ENCODE measurements around the gene ZNF521. TPM values are rescaled to one million over a fixed set of nuclear protein-coding genes. Genes with fewer than 3 reads are reported as not detected.
"Not testable (repeated sequence)": the region's sequence is repeated elsewhere in the genome, so short reads cannot be mapped to it uniquely, and the experiment has no call there.

The ZNF521 gene
- polyA plus RNA-seq, 5 donors, result 32.9 to 56.8 (median 51.9) TPM

DNA sequence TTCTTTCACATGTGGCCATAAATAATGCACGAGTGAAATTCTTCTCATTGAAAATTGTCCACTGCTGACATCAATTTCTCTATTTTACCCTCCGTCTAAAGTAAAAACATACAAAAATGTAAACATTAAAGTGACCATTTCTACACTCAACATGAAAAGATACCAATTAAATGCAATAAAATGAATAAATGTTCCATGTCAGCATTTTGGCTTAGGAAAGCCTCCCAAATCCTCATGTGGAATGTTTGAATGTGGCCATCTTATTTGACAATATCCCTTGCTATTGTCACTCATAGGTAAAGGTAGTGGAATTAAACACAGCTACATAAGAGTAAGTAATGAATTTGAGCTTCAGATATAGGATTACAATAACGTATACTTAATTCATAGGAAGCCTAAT lies 60.8 kb downstream of the ZNF521 start:
- no peak for DNase-seq

DNA sequence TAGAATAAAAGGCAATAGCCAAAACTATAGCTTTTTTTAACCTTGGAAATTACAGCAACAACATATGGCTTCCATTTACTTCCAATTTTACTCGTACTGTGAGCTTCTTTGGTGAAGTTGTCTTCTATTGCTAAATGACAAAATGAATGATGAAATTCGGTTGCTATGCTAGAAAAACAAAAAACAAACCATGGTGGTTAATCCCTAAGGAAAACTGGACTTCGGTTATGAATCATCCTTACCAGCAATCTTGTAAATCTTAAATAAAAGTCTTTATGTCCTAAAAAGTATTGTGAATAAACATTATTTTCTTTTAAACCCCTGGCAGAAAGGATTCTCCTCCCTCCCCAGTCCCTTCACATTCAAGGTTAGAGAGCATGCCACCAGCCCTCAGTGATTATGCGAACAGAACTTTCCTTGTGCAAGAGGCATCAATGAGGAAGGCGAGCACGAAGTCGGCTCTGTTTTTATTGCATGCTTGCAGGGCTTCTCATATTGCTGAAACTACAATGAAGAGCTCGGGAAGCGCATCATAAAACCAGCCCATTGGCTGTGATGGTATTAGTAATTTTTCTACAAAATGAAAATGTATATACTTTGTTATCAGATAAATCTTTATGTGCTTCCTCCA lies 62.9 kb downstream of the ZNF521 start:
- DNase-seq, result peak in 1 of 2 donors; percentile 52

DNA sequence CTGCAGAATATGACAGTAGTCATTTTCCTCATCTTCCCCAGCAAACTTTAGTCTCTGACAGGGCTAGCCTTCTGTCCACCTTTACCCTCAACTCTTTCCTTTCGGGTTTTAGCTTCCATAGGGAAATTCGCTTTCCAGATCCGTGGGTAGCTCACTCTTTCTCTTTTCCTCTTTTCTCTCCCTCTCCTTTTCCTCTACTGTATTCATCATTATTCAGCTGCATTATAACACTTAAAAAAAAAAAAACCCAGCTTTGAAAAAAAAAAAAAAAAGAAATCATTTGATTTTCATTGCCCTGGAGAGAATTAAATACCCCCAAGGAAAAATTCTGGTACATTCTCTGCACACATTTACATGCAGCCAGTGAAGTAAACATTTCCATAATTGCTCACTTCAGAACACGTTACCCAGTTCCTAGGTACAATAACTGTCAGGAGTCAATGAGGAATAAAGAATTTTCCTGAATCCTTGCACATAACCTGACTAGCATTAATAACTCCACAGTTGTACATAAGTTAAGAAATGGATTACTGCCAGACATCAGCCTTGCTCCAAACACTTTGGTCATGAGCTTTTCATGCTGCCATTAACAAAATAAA lies 63.5 kb downstream of the ZNF521 start:
- no peak for DNase-seq

DNA sequence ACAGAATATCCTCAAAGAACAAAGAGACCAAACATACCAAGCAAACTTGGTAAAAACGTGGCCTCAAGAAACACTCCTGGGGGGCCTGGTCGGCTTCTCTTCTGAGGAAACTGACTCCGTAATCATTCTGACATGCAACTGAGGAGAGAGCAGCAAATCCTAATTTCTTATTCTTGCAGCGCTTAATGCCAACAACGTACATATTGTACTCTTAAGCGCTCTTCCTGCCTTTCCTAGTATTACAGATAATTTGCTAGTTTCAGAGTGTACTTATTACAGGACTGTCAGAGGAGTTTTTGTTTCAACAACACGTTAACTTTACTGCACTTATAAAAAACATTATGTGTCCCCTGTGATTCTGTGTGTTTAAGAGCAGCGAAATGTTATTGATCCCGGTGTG lies 64.9 kb downstream of the ZNF521 start:
- DNase-seq, result no peak

DNA sequence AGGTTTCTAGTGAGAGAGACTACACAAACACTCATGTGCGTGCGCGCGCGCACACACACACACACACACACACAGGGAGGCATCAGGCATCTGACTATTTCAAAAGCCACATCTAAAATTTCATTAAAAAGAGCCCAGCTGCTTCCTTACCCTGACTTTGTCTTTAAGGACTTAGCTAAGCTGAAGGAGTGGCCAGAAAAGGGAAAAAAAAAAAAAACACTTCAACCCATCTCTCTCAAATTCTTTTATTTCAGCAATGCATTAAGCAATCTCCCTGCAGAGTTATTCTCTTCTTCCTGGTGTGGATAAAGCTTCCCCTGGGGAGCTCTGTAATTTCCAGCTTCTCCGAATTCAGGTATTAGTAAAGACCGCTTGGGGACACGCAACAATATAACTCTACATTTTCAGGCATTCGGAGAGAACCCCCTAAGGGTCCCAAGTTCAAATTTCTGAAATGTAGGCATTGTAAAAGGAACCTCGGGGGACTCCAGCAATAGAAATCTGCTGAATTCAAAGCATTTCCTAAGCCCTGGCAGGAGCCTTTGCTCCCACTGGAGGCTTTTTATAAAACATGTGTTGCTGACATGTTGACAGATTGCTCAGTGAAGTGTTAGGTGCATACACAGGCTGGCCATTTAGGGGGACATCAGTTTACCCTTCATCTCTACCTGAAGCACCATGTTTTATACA lies 67.0 kb downstream of the ZNF521 start:
- DNase-seq, result peak in 1 of 2 donors; percentile 56

DNA sequence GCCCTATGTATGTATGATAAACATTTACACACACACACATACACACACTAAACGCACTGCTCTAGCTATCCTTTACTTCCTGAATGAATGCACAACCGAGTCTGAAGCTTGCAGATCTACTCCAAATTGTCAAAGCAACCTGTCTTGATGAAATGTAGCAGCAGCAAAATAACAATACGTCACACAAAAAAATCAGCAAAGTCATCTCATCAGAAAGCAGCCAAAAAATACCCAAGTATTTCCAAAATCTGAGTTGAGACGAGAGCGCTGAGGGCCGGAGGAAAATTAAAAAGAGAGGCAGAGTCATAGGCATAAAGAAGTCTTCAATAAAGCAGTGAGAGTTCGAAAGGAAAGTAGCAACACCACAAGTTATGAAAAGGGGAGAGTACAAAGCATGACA lies 67.7 kb downstream of the ZNF521 start:
- no peak for DNase-seq

DNA sequence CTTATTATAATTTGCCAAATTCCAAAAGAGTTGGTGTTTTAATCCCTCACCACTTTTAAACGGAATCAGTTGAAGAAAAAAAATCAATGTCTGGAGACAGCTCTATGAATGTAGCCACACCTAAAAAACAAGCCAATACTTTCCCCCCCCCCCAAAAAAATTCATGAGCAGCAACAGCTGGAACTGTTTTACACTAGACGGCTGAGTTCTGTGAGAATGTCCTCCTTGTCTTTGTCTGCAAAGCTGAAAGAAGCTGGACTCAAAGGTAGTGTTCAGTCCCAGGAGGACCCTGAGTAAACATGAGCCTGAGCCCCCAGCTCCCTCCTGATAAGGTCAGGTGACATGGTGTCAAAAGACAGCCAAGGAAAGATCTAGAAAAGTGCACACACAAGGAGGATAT lies 68.2 kb downstream of the ZNF521 start:
- no peak for DNase-seq

DNA sequence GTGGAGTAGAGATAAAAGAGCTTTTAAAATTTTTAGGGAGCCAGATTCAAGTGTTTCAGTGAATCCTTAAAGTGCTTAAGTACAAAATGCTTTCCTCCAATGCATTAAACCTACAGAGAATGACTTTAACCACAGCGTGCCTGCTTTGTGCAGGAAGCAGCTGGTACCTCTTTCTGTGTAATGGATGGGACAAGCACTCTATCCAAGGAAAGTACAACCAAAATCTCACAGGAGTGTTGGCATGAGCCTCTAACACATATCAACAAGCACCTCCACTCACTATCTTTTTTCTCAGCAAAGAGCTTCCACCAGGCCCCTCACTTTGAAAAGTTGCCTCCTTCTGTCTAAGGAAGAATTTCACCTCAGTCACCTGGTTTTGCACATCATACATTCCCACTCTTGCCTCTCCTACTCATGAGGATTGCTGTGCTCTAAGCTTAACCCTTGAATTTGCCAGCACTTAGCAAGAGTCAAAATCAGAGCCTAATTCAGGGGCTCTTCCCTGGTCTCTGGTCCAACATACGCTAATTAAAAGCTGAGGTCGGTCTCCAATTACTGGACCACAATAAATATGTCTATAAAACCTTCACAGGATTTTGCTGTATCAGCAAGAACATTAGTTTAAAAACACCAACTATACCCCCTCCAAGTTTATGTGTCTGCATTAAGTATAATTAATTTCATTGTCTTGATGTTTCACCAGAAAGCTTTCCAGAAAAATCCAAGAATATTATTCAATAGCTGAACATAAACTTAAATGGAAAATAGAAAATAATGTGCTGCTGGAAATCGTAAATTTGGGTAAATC lies 68.9 kb downstream of the ZNF521 start:
- no peak for DNase-seq

DNA sequence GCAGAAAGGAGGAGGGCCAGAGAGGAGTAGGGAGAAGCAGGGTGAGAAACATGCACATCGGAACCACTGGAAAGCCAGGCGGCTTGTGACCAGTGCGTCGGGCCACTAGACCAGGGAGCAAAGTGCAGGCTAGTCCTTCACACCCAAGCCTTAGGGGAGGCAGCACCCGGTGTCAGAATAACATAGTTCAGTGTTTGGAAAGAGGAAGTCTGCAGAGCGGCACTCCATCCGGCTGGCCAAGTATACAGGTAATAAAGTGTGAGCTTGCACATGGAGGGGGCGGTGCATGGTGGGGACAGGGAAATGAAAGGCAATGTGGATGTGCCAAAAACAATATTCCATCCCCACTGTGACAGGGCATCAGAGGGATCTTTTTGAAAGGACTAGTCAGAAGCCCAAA lies 69.7 kb downstream of the ZNF521 start:
- DNase-seq, result no peak

DNA sequence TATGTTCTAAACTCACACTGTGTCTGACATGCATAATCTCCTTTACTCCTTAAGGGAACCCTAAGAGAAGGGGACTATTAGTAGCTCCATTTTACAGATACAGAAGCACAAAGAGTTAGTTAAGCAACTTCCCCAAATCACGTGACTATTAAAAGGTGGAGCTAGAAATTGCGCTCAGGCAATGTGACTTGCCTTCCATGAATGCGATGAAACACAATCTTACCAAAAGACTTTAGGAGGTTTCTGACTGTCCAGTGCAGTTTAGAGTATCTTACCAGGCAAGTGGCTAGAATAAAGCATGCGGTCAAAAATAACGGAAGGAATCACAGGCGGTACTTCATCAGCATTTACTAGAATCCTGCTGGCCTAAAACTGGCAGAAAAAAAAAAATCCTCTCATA lies 70.4 kb downstream of the ZNF521 start:
- no peak for DNase-seq

DNA sequence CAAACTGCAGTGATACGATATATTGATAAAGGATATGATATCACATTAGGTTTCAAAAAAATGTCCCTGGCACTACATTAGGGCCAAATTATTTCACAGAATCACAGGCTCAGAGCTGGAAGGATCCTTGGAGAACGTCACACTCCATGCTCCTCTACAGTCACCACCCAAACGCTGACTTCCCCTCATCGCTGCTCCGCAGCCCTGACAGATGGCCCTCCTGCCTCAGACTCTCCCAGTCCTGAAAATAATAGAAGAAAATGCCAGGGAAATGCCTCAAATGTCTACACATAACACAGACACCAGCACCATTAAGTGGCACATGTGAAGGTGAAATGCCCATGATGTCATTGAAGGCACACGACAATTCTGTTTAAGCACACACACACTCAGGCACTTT lies 72.0 kb downstream of the ZNF521 start:
- no peak for DNase-seq

DNA sequence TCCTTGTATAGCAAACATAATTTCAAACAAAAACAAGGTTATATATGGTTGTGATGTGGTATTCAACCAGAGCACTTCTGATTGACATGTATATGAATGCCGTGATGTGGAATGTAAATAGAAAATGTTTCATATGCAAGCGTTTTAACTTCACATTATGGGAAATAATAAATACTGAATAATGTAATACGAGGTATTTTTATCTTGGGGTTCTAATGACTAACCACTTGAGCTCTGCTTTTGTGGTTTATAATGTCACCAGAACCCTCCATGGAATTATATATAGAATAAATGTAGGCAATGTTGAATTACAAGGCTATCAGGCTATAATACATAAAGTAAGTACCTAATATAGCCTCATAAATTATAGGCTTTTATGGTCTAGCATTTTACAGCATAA lies 72.4 kb downstream of the ZNF521 start:
- DNase-seq, result no peak

DNA sequence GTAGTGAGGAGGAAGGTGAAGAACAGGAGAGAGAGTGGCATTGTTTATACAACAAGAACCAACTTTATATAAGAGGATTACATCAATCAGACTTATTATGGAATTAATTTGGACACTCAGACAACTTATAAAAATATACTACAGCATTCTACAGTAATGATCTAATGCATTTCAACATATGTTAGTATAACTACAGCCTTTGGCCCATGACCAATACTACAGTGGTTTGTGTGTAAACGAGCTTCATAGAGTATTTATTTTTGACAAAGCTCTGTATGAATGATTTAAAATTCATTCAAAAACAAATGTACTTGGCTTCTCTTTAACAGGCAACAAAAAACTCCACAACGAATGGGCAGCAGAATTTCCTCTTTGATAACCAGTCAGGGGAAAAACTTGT lies 72.8 kb downstream of the ZNF521 start:
- peak in 1 of 2 donors; percentile 45 for DNase-seq

DNA sequence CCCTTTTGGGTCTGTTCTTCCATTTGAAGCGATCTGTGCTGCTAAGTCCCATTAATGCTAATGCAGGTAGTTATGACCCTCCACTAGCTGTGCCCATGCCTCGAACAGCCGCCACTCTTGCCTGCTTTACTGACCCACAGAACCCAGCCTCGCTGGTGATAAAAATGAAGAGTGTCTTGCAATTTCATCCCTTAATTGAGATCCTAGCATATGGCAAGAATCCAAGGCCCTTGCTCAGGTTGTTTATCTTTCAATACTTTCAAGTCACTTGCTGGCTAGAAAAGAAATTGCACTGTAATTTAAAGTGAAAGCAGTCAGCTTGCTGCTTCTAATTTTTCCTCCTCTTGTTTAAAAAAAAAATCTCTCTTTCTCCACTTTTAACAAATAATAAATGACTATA lies 73.6 kb downstream of the ZNF521 start:
- no peak for DNase-seq

DNA sequence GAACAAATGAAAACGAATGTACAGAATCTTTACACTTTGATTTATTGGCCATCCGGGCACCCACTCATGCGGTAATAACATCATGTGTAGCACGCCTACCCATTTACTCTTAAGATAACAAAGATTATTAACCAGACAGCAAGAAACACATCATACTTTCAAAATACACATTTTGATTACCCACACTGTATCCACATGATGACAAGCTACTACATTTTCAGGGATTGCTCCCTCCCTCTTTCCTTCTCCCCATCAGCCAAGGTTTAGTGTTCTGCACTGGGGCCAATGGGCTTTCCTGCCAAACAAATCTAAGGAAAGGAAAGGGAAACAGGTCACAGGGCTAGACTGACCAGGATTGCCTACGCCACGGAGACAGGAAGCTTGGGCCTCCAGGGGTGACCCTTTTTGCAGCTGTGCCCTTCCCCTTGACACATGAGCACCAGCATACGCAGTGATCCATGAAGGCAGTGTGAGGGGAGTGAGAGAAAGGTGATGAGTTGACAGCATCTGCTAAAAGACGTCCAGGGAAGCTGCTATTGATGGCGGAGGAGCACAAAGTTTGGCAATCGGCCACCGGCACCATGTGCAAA lies 76.5 kb downstream of the ZNF521 start:
- DNase-seq, result no peak

DNA sequence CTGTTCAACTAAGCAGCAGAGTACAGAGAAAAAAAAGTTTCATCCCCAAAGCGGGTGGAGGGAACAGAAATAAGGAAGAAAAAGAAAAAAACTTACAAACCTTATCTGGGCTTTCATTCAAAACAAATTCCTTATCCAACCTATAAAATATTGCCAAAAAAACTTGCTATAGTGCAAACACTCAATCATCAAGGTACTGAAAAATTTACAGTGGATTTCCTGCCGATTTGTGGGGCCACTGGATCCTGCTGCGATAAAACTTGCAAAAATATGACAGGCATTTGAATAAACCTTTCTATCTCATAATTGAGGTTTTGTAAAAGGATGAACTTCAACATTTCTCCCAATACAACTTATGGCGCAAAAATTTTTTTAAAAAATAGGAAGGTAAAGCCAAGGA lies 77.0 kb downstream of the ZNF521 start:
- DNase-seq, result no peak

DNA sequence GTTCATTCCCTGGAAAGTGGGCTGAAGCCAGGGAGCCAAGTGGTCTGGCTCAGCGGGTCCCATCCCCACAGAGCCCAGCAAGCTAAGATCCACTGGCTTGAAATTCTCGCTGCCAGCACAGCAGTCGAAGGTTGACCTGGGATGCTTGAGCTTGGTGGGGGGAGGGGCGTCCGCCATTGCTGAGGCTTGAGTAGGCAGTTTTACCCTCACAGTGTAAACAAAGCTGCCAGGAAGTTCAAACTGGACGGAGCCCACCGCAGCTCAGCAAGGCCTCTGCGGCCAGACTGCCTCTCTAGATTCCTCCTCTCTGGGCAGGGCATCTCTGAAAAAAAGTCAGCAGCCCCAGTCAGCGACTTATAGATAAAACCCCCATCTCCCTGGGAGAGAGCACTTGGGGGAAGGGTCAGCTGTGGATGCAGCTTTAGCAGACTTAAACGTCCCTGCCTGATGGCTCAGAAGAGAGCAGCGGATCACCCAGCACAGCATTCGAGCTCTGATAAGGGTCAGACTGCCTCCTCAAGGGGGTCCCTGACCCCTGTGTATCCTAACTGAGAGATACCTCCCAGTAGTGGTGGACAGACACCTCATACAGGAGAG lies 84.9 kb downstream of the ZNF521 start:
- DNase-seq, result not testable (repeated sequence)

DNA sequence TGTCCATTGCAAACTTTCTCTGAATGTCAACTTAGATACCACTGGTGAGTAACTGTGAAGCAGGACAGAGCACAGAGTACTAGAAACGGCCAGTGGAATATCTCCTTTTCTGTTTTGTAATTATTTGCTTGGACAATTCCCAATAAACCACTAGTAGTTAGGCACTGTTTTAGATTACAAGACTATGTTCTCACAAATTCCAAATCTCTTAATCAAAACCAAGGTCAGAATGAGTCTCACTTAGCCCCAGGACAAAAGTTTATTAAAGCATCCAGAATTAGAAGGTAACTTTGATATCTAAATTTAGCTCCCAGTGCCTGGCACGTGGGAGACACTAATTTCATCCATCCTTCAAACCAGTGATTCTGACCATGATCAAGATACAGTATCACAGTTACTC lies 89.0 kb downstream of the ZNF521 start:
- DNase-seq, result no peak

DNA sequence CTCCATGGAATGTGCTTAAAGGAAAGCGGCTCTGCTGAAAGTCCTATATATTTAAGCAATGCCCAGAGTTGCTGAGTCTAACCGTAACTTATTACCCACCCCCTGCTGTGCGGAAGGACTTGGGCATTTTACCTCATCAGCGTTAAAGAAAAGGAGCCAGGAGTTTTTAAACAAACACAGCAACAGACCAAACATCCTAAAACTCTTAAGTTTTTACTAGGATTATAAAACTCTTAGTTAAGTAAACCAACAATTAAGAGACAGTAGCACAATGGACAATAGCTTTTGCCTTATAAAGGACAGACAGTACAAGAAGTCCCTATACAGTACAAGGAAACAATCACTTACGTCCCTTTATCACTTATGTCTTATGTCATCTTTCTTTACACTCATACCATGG lies 90.2 kb downstream of the ZNF521 start:
- DNase-seq, result no peak

DNA sequence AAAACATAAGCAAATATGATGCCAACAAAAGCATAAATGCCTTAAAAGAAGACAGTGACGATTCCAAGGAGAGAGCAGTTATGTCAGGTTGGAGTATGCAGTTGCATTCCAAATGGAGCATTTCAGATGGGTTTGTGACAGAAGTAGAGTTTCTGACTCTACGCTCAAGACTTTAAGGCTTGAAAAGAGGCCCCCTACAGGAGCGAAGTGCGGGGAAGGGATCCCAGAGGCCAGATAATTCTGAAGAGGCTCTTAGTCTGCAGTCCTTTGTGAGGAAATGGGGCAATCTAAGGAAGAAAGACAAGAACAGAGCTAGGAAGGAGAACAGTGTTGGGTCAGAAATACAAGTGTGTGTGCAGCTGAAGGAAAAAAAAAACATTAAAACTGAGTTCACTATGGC lies 95.5 kb downstream of the ZNF521 start:
- no peak for DNase-seq

DNA sequence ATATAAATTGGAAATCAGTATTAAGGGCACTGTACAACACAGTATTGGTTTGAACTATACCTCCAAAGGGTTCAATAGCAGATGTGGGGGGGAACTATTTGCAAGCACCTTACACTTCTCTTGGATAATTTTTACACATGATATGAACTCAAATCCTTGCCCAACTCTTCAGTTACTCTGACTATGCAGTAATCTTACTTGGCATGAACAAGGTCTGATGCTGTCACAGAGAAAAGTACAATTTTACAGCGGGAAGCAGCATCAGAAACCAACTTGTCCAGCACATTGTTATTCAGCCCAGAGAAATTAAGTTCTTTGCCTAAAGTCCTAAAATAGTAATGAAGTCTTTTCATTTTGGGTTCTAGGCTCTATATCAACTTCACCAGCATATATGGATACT lies 98.2 kb downstream of the ZNF521 start:
- DNase-seq, result no peak

DNA sequence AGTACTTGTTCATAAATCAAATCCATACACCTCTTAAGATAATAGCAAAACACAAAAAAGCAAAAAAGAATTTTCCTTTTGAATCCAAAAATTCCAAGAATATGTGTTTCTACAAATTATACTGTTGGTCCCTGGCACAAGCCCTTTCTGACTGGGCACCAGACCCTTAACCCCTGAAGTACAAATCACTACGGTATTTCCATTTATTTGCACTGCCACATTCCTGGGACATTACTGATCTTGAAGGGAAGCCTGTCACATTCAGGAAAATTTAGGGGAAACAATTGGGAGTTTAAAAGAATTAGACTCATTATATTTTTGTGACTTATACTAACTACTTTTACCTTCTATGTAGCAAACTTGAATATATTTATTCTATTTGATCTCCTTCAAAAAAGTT lies 98.8 kb downstream of the ZNF521 start:
- DNase-seq, result no peak
